ENCODE data around the gene APCDD1L.

GRCh38 chr20:58472273-58473018 lies 42.8 kb downstream of the APCDD1L start:
- TF ChIP-seq SUZ12 (IDR thresholded peaks at IDR 0.05; ENCODE audit: extremely low read depth, insufficient read depth, insufficient read length) (no peak), ZNF274 (IDR thresholded peaks at IDR 0.05; ENCODE audit: low read depth, low read length) (no peak)
